ENCODE results near the gene GRIN3B.

GRIN3B gene

DNA sequence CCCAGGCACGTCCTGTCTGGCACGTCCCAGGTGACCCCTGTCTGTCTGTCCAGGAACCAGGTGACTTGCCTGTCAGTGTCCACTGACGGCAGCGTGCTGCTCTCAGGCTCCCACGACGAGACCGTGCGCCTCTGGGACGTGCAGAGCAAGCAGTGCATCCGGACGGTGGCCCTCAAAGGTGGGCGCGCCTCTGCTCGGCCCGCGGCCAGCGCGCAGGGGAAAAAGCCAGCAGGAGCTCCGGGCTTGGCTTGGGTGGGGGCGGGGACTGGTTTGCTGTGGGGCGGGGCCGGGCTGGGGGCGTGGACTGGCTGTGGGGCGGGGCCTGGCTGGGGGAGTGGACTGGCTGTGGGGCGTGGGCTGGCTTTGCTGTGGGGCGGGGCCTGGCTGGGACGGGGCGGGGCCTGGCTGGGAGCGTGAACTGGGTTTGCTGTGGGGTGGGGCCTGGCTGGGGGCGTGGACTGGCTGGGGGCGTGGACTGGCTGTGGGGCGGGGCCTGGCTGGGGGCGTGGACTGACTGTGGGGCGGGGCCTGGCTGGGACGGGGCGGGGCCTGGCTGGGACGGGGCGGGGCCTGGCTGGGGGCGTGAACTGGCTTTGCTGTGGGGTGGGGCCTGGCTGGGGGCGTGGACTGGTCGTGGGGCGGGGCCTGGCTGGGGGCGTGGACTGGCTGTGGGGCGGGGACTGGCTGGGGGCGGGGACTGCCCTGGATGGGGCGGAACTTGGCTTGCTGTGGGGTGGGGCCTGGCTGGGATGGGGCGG, 8.9 kb upstream of the GRIN3B start:
- peak; percentile 45 for DNase-seq (ENCODE audit: low read depth)

DNA sequence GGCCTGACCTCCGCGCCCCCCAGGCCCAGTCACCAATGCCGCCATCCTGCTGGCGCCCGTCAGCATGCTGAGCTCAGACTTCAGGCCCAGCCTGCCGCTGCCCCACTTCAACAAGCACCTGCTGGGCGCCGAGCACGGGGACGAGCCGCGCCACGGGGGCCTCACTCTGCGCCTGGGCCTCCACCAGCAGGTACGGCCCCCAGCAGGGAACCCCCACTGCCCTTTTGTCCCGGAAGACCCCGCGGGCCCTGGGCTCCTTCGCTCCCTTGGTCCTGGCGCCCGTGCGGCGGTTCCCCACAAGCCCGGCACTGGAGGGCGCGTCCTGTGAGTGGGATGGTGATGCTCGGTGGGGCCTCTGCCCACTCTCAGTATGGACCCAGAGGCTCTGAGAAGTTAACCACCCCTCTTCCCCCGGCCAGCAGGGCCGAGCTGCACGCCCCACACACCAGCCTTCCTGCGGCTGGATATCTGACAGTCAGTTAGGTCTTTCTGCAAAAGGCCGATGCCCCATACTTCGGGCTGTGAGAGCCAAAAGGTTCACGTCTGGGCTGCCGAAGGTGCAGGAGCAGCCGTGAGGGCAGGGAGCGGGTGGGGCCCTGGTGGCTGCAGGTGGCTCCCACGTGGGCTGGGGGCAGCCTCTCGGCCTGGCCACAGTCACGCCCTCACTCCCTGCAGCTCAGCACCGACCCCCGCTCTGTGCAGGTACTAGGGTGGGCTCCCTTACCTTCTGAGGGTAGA, 8.1 kb upstream of the GRIN3B start:
- DNase-seq (ENCODE audit: low read depth), result no peak

DNA sequence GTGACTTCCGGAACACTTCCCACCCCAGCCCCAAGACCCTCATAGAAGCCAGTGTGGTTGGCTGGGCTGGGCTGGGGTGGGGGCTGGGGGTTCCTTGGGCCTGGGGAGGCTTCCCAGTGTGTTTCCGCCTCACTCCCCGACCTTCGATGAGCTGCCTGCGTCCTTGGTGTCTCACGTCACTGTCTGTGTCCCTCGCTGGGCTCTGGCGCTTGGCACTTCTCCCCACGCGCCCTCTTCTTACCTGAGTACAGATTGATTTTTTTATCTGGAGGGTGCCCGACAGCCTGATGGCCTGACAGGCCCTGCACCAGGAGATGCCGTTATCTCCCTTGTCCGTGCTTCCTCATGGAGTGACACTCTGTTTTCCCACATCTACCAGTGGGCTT, 7.6 kb upstream of the GRIN3B start:
- DNase-seq (ENCODE audit: low read depth), result no peak

- DNase-seq (ENCODE audit: low read depth), result no peak
These were observed 6.8 kb upstream of the GRIN3B start for GRCh38 chr19:993361-993830.

DNA sequence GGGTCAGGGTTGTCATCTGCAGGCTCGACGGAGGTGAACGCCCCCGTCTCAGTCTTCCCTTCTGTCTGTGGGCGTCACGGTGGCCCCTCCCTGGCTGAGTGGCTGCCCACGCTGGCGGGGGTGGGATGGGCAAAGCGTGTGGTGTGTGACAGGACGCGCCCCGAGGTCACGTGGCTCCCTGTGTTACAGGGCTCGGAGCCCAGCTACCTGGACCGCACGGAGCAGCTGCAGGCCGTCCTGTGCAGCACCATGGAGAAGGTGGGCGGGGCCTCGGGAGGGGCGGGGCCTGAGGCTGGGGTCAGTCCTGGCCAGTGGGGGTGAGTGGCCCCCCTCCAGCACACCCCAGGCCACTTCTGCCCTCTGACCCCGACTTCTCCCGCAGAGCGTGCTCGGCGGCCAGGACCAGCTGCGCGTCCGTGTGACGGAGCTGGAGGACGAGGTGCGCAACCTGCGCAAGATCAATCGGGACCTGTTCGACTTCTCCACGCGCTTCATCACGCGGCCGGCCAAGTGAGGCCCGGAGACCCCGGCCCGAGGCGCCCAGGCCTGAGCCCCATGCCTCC, 6.3 kb upstream of the GRIN3B start:
- no peak for DNase-seq (ENCODE audit: low read depth)

GRCh38 chr19:994516-994915, 5.7 kb upstream of the GRIN3B start:
- no peak for DNase-seq (ENCODE audit: low read depth)

DNA sequence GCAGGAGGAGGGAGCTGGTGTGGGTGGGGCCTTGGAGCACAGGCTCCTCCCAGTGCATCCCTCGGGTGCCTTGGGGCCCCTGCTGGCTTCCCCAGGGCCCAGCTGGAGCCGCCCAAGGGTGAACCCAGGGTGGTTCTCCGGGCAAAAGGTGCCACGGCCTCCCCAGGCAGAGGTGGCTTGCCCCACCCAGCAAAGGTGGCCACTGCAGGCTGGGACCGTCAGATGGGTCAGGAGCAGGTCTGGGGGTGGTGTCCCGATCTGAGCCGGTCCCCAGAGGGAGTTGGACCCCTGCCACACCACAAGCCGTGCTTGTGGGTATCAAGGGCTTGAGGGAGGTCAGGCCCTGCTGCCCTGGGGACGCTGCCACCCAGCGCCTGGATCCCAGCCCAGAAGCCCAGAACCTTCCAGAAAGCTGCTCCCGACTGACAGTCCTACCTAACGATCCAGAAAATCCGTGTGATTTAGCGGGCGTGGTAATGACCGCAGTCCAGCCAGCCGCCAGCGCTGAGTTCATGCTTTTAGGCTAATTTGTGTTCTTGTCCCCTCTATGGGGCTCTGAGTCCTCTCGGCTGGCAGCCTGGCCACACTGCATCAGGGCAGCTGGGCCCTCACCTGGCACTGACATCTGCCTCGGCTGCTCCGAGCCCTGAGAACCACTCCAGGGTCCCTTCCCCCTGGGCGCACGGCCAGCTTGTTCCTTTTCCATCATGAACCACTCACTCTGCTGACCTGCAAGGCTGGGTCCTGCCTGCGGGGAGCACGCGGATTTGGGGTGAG, 5.0 kb upstream of the GRIN3B start:
- DNase-seq (ENCODE audit: low read depth), result no peak

DNA sequence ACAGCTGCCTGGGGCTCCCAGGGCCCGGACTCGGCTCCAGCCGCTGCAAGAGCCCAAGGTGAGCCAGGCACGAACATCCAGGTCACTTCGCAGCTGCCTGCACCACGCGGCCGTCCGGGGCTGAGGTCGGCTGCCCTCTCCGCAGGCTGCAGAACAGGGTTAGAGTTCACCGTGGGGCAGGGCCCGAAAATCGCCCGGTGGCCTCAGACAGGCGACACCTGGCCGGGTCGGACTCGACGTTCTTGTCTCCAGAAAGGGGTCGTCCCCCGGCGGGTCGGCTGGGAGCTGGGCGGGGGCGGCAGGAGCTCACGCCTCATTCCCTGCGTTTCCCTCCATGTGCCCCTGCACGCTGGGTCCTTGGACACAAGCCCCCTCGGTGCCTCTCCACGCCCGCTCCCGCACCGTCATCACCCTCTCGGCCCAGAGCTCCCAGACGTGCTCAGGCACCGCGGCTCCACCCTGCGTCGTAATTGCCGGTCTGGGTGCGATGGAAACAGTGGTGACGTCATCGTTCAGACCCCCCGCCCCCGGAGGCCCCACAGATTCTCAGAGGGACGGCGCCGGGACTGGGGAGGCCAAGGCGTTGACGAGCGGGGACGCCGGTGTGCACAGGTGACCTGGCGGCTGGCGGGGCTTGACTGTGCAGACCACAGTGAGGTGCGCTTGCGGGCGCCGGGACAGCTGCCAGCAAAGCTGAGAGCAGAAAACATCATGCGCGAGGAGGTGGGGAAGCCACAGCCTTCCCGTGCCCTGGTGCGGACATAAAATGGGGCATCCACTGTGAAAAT, 4.0 kb upstream of the GRIN3B start:
- DNase-seq (ENCODE audit: low read depth), result peak; percentile 62

DNA sequence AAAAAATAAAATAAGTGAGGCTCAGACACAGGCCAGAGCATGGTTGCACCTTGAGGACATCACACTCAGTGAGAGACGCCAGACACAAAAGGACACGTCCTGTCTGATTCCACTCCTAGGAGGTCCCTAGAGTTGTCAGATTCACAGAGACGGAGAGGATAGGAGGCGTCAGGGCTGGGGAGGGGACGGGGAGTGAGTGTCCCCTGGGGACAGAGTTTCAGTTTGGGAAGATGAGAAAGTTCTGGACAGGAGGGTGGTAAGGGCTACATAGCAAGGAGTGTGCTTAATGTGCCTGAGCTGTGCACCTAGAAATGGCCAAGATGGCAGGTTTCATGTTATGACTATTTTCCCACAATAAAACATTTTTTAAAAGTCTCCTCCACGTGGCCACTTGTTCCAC, 2.2 kb upstream of the GRIN3B start:
- DNase-seq (ENCODE audit: low read depth), result no peak

DNA sequence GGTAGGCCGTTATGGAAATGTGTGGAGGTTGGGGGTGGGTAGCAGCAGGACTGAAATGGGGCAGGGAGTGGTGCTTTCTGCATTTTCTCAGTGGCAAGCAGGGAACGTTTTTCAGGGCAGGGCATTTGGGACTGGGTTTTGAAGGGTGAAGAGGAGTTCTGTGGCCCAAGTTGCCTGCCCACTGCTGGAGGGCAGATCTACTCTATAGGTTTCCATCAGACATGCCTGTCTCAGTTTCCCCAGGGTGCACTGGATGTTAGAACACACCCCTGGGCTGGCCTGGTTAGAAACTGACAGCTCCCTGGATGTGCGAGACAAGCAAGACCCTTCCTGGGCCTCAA, 870 bp upstream of the GRIN3B start:
- DNase-seq (ENCODE audit: low read depth), result no peak

DNA sequence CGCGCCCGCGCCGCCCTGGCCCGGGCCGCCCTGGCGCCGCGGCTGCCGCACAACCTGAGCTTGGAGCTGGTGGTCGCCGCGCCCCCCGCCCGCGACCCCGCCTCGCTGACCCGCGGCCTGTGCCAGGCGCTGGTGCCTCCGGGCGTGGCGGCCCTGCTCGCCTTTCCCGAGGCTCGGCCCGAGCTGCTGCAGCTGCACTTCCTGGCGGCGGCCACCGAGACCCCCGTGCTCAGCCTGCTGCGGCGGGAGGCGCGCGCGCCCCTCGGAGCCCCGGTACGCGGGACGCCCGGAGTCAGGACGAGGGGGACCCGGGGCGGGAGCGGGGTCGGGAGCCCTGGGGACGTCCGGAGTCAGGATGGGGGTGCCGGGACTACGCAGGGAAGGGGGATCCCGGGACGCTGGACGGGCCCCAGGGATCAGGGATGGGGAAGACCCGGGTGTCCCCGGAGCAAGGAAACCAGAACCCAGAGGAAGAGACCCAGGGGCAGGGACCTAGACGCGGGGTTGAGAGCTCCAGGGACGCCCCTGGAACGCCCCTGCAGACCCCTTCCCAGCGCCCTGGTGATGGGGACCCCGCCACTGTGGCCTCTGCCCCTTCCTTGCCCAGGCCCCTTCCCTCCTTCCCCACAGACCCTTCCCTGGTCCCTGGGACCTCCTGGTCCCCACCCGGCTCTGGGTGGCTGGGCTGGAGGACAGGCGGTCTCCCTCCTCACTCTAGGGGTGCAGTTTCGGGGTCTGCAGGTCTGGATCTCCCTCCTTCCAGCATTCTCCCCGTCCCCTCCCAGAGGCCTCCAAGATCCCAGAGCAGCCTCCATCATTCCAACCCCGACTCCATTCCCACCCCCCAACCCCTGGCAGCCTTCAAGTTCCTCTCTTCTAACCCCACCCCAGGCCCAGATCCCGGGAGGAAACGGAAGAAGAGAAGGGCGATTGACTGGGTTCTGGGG, 645 bp downstream of the GRIN3B start:
- DNase-seq (ENCODE audit: low read depth), result no peak

DNA sequence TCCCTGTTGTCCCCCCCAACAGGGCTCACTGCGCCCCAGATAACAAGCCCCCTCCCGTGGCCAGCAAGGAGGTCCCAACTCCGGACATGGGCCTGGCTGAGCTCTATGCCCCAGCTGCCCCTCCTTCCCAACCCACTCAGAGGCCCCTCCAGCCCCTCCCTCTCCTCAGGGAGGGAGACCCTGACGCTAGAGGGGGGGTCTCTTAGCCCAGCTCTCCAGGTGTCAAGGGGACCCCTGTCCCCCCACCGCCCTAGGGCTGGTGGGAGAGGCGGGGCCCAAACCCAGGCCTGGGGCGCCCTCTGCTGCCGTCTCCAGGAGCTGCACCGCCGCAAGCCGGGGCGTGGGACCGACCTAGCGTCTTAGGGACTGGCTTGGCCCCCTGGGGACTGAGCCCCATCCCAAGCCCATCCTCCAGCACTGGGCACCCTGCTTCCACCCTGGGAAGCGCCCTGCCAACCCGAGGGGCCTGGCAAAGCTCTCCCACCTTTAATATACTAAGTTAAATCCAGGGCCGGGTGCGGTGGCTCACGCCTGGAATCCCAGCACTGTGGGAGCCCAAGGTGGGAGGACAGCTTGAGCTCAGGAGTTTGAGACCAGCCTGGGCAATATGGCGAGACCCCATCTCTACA, 1.4 kb downstream of the GRIN3B start:
- peak; percentile 58 for DNase-seq (ENCODE audit: low read depth)

DNA sequence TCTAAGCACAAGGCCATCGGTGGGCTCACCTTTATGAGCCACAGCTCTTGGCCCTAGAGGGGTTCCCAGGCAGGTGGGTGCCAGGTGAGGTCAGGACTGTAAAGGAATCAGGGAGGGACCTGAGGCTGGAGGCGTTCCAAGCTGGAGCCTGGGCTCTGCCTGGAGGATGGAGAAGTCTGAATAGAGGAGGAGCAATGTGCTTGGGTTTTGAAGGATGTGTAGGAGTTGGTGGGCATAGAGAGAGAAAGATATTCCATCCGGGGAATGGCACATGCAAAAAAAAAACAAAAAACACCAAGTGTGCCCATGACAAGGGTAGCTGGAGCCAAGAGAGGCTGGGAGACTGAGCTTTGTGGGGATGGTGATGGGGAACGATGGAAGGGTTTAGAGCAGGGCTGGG, 2.4 kb downstream of the GRIN3B start:
- DNase-seq (ENCODE audit: low read depth), result no peak

GRCh38 chr19:1003283-1003682, 3.1 kb downstream of the GRIN3B start:
- no peak for DNase-seq (ENCODE audit: low read depth)

GRCh38 chr19:1004204-1004802, 4.1 kb downstream of the GRIN3B start:
- DNase-seq (ENCODE audit: low read depth), result no peak

GRCh38 chr19:1004803-1005664, 4.8 kb downstream of the GRIN3B start:
- DNase-seq (ENCODE audit: low read depth), result no peak

DNA sequence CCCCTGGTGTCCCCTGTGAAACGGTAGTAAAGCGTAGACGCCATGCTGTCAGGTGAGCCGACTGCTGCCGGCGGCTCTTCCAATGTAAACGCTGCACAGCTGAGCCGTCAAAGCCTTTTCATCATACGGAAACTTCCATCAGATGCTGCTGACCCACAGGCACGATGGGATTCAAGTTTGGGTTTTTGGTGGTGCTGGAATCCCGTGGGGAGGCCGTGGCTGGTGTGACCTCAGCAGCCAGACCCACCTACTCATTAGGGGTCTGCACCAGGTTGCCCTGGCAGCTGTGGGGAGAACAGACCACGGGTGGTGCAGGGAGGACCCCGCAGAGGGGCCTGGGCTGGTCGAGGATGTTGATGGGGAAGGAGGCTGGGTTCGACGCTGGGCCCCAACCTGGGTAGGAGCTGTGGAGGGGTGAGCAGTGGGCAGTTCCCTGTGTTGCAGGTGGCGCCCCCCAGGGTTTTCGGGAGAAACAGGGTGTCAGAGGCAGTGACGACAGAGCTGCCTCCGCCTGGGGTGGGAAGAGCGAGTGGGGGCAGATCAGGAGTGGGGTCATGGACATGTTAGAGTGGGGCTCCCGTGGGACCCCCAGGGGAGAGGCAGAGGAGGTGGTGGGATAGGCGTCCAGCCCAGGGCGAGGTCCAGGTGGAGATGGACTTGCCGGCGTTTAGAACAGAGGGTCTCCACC, 6.6 kb downstream of the GRIN3B start:
- DNase-seq (ENCODE audit: low read depth), result no peak
